ENCODE measurements around the gene AP1AR.
"Not testable (repeated sequence)": the region's sequence is repeated elsewhere in the genome, so short reads cannot be mapped to it uniquely, and the experiment has no call there.

AP1AR gene

DNA sequence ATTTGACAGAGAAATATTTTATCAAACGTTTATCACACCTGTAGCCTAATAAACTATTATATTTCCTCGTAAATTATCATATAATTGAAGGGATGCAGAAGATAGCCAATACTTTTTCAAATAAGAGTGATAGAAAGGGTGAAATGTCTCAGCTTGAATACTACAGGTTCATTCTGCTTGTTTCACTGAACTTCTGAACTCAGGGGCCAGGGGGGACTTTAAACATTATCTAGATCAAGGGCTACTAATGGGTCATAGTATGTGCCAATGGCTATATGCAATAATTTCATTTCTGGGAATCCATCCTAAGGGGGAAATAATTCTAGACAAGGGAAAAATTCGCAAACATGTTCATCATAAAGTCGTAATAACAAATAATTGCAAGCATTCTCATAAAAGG is 68.1 kb downstream of the AP1AR start:
- TF ChIP-seq, protein P1, sequence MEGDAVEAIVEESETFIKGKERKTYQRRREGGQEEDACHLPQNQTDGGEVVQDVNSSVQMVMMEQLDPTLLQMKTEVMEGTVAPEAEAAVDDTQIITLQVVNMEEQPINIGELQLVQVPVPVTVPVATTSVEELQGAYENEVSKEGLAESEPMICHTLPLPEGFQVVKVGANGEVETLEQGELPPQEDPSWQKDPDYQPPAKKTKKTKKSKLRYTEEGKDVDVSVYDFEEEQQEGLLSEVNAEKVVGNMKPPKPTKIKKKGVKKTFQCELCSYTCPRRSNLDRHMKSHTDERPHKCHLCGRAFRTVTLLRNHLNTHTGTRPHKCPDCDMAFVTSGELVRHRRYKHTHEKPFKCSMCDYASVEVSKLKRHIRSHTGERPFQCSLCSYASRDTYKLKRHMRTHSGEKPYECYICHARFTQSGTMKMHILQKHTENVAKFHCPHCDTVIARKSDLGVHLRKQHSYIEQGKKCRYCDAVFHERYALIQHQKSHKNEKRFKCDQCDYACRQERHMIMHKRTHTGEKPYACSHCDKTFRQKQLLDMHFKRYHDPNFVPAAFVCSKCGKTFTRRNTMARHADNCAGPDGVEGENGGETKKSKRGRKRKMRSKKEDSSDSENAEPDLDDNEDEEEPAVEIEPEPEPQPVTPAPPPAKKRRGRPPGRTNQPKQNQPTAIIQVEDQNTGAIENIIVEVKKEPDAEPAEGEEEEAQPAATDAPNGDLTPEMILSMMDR (conservative IDR thresholded peaks at IDR 0.05; ENCODE audit: low read length) = no peak
- DNase-seq (ENCODE audit: low read depth) = no peak
- H3K4me3 ChIP-seq (ENCODE audit: low read length) = no peak overlapping the region

DNA sequence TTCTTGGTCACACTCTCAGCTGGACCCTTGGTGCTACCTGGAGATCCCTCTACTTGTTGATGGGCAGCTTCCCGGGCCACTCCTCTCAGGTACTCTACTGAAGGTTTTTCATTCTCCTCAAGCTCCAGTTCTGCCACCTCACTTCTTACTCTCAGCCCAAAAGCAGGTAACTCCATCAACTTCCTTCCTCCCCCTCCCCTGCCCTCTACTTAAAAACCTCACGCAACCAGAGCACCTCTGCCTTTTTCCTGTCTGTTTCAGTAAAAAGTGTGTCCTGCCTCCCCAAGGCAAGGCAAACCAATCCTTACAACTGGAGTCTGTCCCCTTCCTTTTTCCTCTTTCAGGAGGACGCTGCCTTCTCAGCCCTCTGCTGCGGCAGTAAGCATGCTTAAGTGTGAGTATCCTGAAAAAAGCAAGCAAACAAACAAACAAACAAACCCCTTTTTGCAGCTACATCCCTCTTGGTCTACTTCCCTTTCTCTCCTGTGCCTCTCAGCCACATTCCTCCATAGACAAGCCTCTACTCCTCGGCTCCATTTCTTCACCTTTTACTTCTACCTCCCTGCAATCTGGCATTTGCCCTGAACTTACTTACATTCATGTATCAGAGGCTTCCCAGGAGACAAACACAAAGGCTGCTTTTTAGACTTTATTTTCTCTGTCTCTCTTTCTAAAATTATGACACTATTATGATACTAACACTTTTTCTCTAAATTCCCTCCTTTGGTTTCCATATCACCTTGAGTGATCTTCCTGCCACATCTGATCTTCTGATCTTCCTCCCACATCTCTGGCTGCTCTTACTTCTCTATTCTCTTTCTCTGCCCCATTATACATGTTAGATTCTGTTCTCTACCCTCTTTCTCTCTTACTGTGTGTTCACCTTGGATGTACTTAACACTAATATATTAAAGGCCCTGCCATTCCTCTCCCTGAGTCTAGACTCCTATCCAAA is 71.0 kb downstream of the AP1AR start:
- DNase-seq (ENCODE audit: low read depth) = no peak
- TF ChIP-seq, protein P1 (conservative IDR thresholded peaks at IDR 0.05; ENCODE audit: low read length) = no peak
- H3K4me3 ChIP-seq (ENCODE audit: low read length) = no peak overlapping the region

DNA sequence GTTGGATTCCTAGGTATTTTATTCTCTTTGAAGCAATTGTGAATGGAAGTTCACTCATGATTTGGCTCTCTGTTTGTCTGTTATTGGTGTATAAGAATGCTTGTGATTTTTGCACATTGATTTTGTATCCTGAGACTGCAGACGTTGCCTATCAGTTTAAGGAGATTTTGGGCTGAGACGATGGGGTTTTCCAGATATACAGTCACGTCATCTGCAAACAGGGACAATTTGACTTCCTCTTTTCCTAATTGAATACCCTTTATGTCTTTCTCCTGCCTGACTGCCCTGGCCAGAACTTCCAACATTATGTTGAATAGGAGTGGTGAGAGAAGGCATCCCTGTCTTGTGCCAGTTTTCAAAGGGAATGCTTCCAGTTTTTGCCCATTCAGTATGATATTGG is 73.9 kb downstream of the AP1AR start:
- not testable (repeated sequence) for DNase-seq (ENCODE audit: low read depth); H3K4me3 ChIP-seq (ENCODE audit: low read length)

DNA sequence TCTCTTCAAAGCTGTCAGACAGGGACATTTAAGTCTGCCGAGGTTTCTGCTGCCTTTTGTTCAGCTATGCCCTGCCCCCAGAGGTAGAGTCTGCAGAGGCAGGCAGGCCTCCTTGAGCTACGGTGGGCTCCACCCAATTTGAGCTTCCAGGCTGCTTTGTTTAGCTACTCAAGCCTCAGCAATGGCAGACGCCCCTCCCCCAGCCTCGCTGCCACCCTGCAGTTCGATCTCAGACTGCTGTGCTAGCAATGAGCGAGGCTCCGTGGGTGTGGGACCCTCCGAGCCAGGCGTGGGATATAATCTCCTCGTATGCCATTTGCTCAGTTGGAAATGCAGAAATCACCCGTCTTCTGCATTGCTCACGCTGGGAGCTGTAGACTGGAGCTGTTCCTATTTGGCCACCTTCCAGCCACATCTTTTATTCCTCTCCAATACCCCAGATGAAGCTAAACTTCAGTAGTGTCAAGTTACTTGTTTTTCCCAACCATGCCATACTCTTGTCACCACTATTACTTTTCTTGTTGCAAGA is 77.7 kb downstream of the AP1AR start:
- not testable (repeated sequence) for H3K4me3 ChIP-seq (ENCODE audit: low read length)

DNA sequence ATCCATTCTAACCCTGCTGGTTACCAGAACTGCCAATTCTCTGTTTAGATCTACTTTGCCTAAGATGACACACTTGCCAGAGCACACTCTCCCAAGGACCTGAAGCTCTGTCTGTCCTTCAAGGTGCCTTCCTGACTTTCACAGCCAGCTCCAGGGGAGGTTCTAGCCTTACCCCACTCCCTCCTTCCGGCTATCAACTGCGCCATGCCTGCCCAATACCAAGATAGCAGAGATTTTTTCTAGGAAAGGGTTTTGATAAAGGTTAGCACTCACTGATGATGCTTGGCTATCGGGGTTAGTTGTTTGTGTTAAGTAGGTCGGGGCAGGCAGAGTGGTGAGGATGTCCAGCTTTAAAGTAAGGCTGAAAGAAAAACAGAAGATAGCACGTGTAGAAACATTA is 79.9 kb downstream of the AP1AR start:
- TF ChIP-seq, protein P1 (conservative IDR thresholded peaks at IDR 0.05; ENCODE audit: low read length) = no peak
- DNase-seq (ENCODE audit: low read depth) = no peak
- H3K4me3 ChIP-seq (ENCODE audit: low read length) = no peak overlapping the region

More for the DNA sequence above, 77.7 kb downstream of the AP1AR start:
- peak; percentile 50 for DNase-seq (ENCODE audit: low read depth)

DNA sequence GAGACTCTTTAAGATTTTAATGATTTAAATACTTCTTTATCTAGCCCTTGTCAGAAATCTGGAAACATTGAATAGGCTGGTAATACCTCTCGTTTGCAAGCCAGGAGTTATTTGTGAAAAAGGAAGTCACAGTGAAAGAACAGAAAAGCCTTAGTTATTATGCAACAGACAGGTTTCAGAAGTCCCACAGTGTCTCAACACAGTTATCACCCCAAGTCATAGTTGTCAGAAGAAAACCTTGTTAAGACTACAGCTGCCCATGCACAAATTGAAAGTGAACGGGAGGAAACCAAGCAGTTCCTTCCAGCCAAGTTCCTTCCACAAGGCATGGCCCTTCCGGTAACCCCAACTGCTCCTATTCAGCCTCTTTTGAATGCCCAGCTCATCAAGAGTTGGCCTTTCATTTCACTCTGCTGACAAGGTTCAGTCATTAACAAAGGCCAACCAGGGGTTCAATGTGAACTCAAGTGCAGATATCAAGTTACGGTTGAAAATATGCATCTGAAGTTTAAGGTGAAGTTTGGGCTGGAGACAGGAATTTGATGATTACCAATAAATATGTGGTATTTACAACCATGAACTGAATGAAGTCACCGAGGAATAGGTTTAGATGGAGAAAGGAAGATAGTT is 81.1 kb downstream of the AP1AR start:
- H3K4me3 ChIP-seq (ENCODE audit: low read length) = no peak overlapping the region
- no peak for DNase-seq (ENCODE audit: low read depth)
- TF ChIP-seq, protein P1 (conservative IDR thresholded peaks at IDR 0.05; ENCODE audit: low read length) = no peak

DNA sequence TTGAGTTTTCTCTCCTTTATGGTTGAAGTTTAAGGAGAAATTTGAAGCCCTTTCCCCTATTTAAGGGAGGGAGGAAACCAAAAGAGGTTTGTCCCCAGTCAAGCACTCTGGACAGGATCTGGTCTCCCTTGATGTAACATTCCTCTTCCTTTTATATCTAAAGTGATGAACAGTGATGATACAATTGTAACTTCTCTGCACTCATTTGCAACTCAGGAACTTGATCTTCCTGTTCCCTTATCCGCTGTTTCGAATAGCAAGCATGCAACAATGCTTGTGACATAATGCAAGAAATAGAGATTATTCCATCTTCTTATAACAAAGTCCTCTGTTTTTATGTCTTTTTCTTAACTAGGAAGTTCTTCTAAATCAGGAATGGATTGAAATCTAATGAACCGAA is 83.9 kb downstream of the AP1AR start:
- no peak for DNase-seq (ENCODE audit: low read depth)
- TF ChIP-seq, protein P1 (conservative IDR thresholded peaks at IDR 0.05; ENCODE audit: low read length) = no peak
- H3K4me3 ChIP-seq (ENCODE audit: low read length) = no peak overlapping the region

DNA sequence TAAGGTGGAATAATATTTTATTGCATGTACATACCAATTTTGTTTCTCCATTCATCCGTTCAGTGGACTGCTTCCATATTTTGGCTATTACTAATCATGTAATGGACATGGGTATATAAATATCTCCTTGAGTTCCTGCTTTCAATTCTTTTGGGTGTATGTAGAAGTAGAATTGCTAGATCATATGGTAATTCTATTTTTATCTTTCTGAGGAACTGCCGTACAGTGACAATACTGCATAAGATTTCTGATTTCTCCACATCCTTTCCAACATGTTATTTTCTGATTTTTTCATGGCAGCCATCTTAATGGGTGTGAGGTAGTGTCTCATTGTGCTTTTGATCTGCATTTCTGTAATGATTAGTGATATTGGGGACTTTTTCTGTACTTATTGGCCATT is 84.8 kb downstream of the AP1AR start:
- no peak for DNase-seq (ENCODE audit: low read depth)
- H3K4me3 ChIP-seq (ENCODE audit: low read length) = no peak overlapping the region
- TF ChIP-seq, protein P1 (conservative IDR thresholded peaks at IDR 0.05; ENCODE audit: low read length) = no peak
